ENCODE data around the gene SORCS2. TPM values are rescaled to one million over a fixed set of nuclear protein-coding genes. Genes with fewer than 3 reads are reported as not detected.

The SORCS2 gene
- total RNA-seq, 1 experiment from 2014 or later: not detected

DNA sequence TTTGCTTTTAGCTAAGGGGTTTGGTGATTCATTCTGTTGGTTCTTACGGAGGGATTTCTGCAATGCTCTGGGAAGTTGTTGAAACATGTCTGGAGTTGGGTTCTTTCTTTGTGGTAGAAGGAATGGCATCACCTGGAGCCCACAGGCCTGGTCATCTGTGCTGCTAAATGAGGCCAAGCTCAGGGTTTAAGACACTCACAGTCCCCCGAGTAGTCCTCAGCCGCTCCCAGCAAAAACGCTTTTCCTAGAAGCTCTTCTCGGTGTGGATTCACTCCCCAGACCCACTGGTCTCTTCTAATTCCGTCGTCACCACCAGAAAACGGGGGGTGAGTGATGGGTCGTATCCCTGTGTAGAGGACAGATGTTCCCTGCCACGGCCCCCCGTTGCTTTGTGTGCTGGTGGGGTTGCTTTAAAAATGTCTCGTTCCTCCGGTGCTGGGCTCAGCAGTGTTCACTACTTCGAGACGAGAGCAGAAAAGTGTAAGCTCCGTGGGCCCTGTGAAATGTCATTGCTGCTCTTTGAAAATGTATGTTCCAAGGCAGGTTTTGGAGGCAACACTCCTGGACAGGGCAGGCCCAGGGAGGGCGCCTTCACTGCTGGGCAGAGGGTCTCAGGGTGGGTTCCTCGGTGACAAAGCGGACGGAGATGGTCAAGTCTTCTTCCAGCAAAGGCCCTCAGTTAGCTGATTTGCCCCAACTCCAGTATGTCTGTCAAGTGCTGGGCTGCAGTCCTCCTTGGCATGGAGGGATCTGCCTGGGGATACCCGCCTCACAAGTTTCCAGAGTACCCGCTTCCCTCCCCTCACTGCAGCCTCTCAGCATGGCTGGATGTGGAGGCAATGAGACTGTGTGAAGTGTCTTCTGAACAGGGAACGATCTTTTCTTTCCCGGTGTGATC lies 205.1 kb downstream of the SORCS2 start:
- no peak for DNase-seq (ENCODE audit: extremely low read depth, low read depth)

- no peak for DNase-seq (ENCODE audit: extremely low read depth, low read depth)
Observed at GRCh38 chr4:7398104-7398423, 205.7 kb downstream of the SORCS2 start.

DNA sequence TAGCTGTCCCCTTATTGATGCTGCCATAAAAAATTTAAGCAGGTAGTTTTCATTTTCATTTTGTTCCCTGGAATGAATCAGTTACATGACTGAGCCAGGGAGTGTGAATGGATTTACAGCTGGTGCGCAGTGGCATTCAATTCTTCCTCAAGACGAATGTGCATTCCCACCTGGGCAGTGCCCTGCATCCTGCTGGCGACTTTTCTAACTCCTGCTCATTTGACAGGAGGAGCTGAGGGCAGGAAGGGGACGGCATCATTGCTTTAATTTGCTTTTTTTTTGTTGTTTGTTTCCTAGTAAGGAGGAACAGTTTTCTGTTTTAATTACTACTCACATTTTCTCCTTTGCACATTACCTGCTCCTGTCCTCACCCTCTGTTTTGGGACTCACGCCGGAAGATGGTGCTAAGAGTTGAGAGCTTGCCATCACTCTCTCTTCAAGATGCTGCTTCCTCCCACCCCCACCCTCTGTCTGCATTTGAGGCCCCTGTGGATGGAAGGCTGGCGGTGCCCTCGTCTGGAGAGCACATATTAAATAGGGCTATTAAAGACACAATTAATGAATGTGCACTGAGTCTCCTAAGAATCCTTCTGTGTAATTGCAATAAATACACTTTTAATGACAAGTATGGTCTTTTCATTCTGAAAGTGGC lies 206.6 kb downstream of the SORCS2 start:
- no peak for DNase-seq (ENCODE audit: extremely low read depth, low read depth)

DNA sequence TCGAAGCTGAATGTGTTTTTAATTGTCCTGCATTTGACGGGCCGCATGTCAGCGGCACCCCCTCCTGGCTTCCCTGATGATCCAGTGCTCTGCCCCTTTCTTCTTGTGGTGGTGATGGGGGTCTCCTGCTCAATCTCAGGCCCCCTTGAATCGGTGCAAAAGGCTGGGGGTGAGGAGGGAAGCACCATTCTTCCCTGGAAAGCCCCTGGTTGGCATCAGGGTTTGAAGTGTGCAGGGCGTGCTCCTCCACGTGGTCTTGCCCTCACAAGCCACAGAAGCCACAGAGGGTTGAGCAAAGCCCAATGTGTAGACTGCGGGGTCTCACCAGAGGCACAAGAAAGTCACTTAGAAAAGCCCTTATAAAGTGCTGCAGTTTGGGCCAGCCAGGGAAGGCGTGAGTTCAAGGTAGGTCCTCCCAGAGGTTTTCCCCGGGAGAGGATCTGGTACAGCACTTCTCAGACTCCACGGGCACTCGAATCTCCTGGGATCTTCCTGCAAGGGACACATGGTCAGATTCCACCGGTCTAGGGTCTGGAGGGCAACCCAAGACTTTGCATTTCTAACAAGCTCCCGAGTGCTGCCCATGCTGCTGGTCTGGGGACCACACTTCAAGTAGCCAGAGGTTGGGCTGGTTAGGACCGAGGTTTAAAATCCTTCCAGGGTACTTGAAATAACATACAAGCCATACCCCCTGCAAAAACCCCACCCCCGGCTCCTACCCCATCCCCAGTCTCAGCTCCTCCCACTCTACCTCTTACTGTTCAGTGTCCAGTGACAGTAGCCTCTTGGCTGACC lies 207.3 kb downstream of the SORCS2 start:
- no peak for DNase-seq (ENCODE audit: extremely low read depth, low read depth)

DNA sequence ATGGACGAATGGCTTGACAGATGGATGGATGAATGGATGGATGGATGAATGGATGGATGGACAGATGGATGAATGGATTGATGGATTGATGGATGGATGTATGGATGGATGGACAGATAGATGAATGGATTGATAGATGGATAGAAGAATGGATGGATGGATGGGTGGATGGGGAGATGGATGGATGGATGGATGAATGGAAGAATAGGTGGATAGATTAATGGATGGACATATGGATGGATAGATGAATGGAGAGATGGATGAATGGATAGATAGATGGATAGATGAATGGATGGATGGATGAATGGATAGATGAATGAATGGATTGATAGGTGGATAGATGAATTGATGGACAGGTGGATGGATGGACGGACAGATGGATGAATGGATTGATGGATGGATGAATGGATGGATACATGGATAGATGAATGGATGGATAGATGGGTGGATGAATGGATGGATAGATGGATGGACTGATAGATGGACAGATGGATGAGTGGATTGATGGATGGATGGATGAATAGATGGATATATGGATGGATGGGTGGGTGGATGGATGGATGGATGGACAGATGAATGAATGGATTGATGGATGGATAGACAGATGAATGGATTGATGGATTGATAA lies 208.4 kb downstream of the SORCS2 start:
- no peak for DNase-seq (ENCODE audit: extremely low read depth, low read depth)

DNA sequence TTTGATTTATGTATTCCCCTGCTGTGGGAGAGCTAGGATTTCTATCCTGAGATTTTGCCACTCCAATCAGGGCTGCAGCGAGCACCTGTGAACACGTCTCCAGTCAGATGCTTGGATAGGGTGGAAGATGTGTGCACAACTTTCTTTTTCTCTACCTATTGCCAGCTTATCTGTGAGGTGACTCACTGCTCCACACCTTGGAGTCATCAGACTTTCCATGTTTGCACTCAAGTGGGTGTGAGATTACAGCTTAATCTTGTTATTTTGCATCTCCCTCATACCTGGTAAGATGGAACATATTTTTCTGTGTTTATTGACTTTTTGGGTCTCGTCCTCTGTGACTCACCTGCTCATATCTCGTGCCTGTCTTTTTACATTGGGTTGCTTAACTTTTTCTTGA lies 210.2 kb downstream of the SORCS2 start:
- DNase-seq (ENCODE audit: extremely low read depth, low read depth): no peak

DNA sequence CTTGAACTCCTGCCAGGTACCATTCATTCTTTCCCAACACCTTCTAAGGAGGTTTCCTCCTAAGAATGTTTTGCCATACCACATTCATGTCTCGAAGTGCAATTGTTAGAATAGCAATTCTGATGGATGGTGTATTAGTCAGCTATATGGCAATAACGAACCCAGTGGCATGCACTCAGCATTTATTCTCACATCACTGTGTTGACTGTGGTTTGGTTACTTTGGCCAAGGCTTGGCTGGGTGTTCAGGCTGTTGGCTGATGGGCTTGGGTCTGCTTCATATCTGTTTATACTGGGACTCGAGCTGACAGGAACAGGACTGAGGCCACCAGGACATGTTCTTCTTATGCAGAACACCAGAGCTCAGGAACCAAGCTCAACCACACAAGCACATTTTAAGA lies 210.7 kb downstream of the SORCS2 start:
- no peak for DNase-seq (ENCODE audit: extremely low read depth, low read depth)

- DNase-seq (ENCODE audit: extremely low read depth, low read depth): no peak
Observed at GRCh38 chr4:7408166-7408565, 215.8 kb downstream of the SORCS2 start.

- no peak for DNase-seq (ENCODE audit: extremely low read depth, low read depth)
Observed at GRCh38 chr4:7410446-7410845, 218.1 kb downstream of the SORCS2 start.

DNA sequence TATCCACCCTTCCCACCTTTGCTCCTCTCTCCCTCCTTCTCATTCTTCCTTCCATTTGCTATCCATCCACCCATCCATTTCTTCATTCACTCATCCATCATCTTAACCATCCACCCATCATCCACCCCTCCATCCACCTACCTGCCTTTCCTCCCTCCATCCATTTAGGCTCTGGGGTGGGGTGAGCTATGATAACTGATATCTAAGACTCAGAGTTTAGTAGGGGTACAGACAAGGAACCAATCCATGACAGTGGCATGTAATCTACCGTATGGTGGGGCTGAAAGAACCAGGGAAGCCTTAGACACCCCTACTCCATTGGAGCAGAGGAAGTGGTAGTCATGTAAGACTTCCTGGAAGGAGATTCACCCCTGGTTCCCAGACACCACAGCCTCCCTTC lies 219.2 kb downstream of the SORCS2 start:
- DNase-seq (ENCODE audit: extremely low read depth, low read depth): no peak

GRCh38 chr4:7411896-7412553 lies 219.7 kb downstream of the SORCS2 start:
- no peak for DNase-seq (ENCODE audit: extremely low read depth, low read depth)

- no peak for DNase-seq (ENCODE audit: extremely low read depth, low read depth)
Observed at GRCh38 chr4:7412554-7412912, 220.2 kb downstream of the SORCS2 start.

- DNase-seq (ENCODE audit: extremely low read depth, low read depth): no peak
Observed at GRCh38 chr4:7414046-7414445, 221.7 kb downstream of the SORCS2 start.

DNA sequence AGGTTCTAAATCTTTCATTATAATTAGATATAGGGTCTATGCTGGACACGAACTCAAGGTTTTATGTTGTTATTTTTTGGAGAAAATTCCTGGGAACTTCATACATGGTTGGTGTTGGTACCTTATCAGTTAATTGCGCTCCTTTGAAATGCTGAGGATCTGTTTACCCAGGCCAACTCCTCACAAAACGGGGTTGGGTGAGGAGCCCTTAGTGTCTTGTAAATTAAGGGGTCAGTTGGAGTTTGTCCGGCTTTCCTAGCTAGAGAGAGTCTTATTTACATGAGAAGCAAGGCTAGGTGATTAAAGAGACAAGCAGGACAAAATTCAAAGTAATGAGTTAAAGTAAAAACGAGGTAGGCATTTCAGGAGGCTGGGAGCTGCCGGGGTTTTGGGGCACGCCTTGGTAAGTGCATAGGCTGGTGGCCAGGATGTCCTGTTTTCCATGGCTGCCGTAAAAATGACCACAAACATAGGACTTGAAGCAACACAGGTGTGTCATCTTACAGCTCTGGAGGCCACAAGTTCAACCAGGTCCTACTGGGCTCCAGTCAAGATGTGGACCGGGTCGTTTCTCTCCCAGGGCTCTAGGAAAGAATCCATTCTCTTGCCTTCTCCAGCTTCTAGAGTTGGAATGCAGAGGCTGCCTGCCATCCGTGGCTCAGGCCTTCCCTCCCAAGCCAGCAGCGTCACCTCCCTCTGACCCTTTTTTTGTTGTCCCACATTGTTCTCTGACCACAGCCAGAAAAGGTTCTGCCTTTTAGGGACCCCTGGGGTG lies 222.6 kb downstream of the SORCS2 start:
- no peak for DNase-seq (ENCODE audit: extremely low read depth, low read depth)

- no peak for DNase-seq (ENCODE audit: extremely low read depth, low read depth)
Observed at GRCh38 chr4:7415927-7416686, 223.8 kb downstream of the SORCS2 start.

DNA sequence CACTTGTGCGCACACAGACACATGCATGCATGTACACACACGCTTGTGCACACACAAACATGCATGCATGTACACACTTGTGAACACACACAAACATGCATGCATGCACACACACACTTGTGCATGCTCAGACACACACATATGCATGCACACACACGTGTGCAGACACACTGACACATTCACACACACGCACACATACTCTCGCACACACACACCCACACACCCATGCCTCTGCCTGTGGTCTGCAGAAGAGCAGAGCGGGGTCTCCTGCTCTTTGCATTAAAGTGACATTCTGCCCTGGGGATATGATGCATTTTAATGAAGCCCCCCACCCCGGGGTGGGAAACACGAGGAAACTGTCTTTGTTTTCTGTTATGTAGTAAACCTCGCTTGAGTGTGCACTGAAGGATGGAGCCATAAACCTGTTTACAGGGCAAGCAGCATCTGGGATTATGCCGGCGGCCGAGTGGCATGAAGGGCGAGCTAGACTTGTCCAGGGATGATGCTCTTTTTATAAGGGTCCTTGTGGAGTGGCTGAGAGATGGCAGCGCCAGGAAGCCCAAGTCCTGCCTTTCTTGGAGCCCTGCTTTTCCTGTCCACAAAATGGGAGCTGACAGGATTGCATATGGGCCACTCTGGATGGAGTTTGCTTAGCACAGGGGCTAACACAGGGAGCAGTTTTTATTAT lies 224.6 kb downstream of the SORCS2 start:
- no peak for DNase-seq (ENCODE audit: extremely low read depth, low read depth)

- no peak for DNase-seq (ENCODE audit: extremely low read depth, low read depth)
Observed at GRCh38 chr4:7417639-7418038, 225.3 kb downstream of the SORCS2 start.

DNA sequence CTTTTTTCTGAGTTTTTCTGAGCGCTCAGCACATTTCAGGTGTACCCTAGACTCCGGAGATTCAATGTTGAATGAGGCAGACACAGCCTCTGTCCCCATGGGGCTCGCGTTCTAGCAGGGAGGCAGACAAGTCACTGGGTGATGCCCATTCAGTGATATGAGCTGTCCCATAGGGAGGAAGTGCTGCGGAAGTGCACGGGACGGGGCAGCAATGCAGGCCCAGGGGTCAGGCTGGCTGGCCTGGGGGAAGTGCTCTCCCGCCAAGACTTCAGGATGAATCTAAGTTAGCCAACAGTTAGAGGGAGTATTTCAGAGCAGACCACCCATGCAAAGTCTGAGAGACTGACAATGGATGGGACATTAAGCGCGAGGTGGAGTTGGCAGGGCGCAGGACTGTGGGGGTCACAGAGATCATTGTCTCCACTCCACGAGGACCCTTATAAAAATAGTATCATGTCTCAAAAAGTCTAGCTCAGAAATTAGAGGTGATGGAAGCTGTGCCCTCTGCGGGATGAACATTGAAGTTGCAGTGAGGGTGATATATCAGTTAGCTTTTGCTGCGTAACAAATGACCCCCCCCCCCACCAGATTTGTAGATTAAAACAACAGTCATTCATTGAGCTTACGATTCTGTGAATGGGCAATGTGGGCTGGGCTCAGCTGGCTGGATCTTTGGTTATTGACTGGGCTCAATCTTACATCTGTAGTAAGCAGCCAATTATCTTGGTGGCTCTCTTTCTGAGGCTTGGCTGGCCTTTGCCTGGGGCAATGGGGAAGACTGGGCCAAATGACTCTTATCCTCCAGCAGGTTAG lies 226.0 kb downstream of the SORCS2 start:
- no peak for DNase-seq (ENCODE audit: extremely low read depth, low read depth)
